GM18505 (cell line): ENCODE measurements around the gene SH3RF3.

ENCODE experiments used
- ATAC-seq: cut with Tn5 transposase; IDR thresholded peaks from one replicate; pipeline ENCODE4 v1.9.1; 2021; ENCODE audit not compliant: unreplicated experiment
- POLR2A ChIP-seq: IDR thresholded peaks from 4 replicates; pipeline ENCODE4 v1.6.1; 2011; ENCODE audit warnings: borderline replicate concordance; ENCODE audit not compliant: insufficient read depth, insufficient read length; ENCODE audit errors: extremely low read depth

Gene SH3RF3

DNA sequence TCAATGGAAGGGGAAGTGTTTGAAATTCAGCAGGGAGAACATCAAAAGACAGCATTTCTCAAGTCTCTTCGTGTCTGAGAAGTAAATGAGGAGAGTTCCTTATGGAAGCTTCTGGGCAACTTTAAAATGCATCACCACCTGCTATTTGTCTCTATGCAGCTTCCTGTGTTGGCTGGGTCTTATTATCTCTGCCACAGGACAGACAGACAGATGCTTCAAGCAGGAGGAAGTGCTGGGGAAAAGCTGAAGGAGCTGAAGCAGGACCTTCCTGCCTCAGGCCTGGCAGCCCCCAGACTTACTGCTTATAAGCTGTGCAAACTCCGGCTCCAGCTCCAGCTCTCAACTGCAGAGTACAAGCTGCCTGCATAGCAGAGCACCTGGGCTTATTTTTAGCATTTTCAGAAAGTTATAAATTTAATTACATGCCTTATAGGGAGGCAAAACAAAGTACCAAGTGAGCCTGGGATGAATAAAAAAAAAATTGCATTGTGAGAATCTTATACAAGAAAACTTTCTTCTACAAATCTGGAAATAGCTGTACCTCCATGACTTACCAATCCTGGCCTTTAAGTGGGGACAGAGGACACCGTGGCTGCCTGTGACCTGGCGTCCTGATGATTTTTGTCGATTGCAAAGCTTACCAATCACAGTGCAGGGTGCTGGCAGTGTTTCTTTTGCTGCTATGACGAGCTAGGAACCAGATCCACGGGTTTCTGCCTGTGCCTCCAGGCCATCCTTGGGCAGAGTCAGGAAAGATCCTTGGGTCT lies 278.5 kb downstream of the SH3RF3 start:
- TF ChIP-seq POLR2A = no peak
- no peak for ATAC-seq

DNA sequence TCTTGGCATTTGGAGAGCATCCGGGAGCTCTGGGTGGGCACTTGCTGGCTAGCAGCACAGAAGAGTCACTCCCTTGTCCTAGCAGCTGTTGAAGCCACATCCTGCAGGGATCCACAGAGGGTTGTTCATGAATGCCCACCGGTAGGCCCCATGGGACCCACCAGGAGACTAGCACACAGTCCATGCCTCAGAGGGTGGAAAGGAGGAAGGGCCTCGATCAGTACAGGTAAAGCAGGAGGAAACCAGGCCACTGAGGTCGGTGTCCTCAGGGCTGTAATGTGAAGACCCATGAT lies 279.0 kb downstream of the SH3RF3 start:
- no peak for TF ChIP-seq POLR2A
- ATAC-seq = no peak

DNA sequence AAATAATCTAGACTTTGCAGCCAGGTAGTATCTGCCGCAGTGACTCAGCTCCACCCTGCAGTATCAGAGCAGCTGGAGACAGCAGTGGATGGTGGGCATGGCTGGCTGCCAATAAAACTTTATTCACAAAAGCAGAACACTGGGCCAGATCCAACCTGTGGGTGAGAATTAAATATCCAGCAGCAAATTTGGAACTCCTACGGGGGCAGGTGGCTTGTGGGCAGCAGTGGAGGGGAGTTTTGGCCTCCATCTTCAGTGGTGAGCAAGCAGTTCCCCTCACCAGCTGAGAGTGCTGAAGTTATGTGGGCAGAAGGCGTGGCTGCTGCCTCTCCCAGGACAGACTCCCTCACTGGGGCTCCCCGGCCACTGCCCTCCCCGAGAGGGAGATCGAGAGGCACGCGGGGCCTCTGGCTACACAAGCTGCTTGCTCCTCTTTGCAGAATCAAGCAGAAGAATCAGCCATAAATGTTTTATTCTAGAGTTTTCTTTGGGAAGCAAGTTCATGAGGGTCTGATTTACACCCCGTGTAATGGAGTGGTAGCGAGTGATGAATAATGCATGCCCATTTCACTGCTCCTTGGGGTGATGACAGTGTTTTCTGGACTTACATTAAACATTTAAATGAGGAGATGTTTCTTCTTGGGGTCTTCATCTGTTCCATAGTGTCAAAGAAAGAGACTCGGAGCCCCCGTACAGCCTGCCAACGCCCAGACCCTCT lies 280.5 kb downstream of the SH3RF3 start:
- no peak for TF ChIP-seq POLR2A
- ATAC-seq = no peak

DNA sequence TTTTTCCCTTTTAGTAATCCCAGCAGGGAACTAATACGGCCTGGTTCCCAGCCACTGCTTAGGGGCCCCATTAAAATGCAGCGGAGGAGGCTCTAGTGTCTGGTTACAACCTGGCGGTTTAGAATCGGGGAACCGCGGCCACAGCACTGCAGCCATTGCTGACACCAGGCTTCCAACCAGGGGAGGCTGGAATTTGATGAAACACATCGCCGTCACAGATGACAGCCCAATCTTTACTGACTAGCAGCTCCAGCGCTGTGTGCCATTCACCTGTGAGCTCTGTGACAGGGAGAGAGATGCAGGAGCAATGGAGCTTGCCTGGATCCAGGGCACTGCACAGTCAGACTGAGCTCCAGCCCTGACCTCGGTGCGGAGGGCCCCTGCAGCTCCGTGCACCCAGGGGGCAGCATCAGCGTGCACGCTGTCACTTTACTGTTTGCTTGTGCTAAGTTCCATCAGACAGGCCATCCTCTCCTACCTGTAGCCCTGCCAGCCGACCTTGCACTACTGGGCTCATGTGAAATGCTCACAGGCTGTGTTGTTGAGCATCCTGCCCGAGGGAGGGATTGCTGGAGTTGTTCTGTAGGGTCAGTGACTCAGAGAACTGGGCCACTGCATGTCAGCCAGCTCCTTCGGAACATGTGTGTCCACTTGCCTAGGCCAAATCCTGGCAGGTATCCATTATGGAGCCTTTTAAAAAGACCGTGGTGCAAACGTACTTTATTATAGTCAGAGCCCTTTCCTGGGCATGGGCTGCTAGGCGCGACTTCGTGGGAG lies 281.2 kb downstream of the SH3RF3 start:
- no peak for TF ChIP-seq POLR2A
- ATAC-seq = no peak

DNA sequence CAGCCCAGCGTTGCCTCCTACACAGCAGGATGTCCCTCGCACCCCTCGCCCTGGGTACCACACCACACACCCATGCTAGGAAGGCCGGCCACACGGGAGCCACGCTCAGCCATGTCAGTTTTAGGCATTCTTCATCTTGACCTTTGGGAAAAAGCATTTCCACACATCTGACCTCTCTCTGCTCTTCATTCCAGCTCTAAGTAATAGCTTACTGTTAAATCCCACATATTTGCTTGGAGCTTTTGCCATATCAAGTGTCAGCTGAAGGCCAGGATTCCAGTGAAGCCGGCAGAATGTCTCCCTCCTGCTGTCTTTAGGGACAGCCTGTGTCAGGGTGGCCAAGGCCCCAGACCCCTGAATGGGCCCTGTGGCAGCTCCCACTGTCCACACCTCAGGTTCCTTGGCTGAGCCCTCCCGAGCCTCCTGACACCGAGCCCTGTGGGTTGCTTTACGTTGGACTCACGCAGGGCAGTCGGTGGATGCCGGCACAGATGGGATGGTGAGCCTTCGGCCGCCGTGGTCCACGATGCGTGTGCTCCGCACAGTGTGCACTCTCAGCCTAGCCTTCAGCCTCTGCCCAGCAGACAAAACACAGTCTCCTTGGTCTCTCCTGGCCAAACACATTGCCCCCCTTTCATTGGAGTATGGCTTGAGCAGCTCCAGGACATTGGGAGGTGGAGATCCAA lies 282.8 kb downstream of the SH3RF3 start:
- TF ChIP-seq POLR2A = no peak

DNA sequence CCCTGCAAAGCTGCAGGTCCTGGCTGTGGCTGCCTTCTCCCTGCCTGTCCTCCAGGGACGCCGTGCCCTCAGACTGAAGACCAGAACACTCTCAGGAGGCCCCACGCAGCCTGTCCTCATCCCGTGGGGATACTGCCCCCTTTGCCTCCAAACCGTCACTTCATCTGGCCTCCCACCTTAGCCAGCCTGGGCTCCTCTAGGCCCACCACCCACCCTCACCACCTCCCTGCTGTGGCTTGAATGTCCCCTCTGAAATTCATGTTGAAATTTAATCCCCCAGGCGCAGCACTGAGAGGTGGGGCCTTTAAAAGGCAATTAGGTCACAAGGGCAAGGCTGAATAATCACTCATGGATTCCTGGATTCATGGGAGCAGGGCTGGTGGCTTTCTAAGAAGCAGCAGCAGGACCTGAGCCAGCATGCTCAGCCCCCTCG lies 286.6 kb downstream of the SH3RF3 start:
- ATAC-seq = no peak
- no peak for TF ChIP-seq POLR2A

More for the DNA sequence above, 282.8 kb downstream of the SH3RF3 start:
- ATAC-seq = no peak

DNA sequence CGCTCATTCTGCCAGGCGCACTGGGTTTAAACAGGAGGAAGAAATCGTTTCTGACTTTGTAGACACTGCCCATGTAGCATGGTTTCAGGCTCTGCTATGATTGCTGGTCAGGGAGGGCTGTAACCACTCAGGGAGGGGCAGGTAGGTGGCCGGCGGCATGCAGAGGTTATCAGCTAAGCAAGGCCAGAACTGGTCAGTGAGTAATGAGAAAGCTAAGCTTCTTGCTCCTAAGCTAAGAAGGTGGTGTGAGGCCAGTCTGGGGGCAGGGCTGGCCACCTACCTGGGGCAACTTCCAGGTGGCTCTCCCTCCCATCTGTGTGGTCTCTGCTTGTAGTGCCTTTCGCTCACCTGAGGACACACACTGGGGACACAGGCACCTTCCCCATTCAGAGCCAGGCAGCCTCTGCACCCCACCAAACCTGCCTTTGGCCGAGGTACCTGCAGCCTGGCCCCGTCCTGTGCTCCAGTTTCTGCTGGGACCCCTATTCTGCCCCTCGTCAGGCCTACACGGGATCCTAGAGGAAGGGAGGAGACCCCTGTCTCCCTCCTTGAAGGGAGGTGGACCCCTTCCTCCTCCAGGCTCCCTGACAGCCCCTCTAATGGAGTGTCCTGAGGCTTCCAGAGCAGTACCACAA lies 288.8 kb downstream of the SH3RF3 start:
- ATAC-seq = no peak
- TF ChIP-seq POLR2A = no peak

DNA sequence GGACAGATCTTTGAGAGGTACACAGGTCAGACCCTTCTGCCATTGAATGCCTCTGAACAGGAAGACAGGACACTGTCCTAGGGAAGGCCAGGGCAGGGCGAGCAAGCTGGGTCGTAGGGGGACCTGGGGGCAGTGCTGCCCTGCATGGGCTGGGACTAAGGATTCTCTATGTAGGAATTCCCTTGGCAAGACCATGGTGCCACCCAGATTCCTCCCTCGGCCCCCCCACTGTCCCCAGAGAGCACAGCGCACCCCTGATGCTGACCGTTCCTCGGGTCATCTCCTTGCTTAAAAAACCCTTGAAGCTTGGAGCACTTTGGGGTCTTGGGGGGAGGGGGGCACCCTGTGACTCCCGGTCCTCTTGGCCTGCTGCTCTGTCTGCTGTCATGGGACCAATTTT lies 289.7 kb downstream of the SH3RF3 start:
- no peak for TF ChIP-seq POLR2A
- ATAC-seq = no peak

DNA sequence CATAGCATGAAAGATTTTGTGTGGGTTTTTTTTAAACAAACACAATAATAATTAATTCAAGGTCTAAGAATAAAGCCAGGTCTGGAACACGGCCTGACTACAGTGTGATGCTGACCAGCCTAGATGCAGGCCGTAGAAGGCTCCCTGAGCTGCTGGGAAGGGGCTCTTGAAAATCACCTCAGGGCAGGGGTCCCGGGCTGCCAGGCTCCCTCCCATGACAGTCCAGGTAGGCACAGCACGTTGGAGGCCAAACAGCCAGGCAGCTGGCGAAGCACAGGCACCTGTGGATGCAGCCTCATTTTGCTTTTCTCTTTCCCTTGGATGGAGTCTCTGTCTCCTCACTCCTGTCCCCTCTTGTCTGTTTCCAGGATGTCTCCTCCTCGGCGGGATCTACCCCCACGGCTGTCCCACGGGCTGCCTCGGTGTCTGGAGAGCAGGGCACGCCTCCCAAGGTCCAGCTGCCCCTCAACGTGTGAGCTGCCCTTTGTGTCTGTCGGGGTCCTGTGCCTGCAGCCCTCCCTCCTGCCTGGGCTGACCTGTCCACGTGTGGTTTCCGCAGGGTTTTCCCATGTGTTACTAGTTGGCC lies 290.3 kb downstream of the SH3RF3 start:
- no peak for TF ChIP-seq POLR2A
- no peak for ATAC-seq

DNA sequence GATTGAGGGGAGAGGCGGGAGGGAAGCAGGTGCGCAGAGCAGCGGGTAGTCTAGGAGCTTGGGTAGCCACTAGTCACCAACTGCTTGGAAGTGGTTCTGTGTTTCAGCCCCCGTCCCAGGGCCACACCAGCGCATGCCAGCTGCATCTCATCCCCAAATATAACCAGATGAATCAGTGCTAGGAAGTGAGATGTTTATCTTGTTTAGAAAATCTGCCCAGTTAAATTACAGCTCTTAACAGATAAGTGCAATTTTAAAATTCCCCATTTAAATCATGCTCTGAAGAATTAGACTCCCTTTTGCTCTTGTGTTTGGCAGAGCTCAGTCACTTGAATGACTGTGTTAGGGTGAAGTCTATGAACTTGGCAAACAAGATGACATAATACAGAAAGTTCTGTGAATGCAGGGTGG lies 291.0 kb downstream of the SH3RF3 start:
- TF ChIP-seq POLR2A = no peak
- ATAC-seq = no peak

DNA sequence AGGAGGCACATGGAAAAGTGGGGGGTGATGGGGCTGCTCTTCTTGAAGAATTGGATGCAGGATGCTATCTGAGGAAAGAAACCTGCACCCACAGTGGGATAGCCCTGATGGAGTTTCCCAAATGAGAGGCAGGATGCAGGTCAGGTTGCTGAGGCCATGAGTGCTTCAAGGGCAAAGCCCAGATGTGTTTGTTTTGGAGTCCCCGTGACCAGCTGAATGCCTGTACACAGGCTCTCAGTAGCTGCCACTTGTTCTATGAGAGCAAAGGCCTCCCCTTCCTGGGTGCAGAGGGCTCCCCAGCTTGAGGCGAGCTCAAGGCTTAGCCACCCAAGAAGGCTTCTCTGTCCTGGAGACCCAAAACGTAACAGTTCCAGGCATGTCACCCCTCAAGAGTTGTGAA lies 292.1 kb downstream of the SH3RF3 start:
- no peak for ATAC-seq
- TF ChIP-seq POLR2A = no peak

DNA sequence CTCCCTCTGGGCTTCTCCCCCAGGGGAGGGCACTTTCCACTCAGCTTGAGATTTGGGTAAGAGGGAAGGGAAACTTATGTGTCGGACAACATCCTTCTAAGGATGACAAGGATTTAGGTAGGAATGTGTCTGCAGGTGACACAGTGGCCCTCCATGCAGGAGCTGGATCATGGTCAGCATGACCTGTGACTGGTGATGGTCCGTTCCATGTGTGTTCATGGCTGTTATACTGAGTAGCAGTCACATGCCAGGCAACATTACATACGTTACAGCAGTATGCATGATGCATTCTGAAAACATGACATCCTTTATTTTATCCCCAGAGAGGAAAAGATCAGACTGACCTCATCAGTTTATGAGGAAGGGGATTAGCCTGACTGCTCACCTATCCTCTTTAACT lies 292.6 kb downstream of the SH3RF3 start:
- ATAC-seq = no peak

More for the DNA sequence above, 292.6 kb downstream of the SH3RF3 start:
- no peak for TF ChIP-seq POLR2A
